HG02571 (cell line): ENCODE measurements around the gene SLC25A26.

Experiments used
- ATAC-seq: cut with Tn5 transposase; IDR thresholded peaks from one replicate; pipeline ENCODE4 v1.9.1; 2021; ENCODE audit warnings: mild to moderate bottlenecking, moderate library complexity; ENCODE audit not compliant: unreplicated experiment

Gene SLC25A26

DNA sequence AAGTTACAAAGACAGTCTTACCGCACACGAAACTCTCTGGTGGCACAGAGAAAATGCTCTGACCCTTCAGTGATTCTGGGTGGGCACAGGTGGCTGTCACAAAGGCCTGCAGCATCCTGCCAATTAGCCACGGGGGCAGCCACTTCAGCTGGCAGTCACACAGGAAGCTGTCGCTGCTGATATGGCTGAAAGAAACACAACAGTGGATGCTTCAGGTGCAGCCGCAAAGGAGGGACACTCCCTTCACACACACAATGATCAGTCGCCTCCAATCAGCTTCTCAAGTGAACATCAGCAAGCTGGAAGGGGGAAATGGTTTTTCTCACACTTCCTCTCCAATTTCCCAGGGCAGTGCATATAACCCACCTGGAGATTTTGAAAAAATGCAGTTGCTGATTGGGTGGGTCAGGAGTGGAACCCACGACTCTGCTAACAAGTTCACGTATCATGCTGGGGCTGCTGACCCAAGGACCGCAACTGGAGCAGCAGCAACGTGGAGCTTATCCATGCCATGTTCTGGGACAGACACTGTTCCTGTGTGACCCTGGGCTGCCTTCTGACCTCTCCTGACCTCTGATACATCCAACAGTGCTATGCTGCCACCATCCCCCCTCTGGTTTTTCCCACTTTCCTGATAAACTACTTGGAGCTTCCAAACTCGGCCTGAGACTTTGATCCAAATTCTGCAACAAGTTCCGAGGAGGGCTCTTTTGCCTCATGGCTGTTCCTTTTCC, 173.4 kb downstream of the SLC25A26 start:
- ATAC-seq, result peak; percentile 59

DNA sequence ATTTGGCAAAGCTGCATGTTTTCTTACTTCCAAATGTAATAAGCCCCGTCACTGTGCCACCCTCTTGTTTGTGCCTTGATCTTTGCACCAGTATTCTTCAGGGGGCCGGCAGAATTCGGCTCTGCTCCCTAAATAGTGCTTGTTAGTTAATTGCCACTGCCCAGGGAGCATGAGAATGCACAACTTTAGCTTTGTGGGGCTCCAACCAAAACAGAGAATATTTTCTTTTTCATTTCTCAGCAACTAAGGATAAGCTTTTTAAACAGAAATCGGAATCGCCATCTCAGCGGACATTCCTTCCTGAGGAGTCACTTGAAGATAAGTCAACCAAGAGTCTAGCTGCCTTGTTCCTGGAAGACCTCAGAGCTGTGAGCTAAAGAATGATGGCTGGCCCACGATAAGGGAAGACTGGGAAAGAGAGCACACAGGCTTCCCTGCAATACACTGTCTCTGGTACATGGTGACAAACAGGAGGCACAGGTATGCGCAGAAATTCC, 174.0 kb downstream of the SLC25A26 start:
- no peak for ATAC-seq

DNA sequence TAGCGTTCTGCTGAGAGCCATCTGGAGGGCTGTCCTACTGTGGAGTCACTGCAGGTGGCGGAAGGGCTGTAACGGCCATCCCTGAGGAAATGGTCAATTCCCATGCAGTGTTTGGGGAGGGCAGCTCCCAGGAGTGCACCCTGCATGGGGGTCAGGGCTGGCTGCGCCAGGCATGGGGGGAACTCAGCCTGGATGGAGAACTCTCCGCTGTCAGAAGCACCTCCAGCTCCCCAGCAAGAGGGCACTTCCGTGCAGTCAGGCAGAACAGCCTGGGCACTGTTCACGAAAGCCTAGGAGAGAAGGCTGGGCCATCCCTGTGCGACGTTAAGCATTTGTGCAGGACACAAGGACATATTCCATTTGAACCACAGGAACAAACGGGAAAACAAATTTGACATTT, 174.8 kb downstream of the SLC25A26 start:
- no peak for ATAC-seq

DNA sequence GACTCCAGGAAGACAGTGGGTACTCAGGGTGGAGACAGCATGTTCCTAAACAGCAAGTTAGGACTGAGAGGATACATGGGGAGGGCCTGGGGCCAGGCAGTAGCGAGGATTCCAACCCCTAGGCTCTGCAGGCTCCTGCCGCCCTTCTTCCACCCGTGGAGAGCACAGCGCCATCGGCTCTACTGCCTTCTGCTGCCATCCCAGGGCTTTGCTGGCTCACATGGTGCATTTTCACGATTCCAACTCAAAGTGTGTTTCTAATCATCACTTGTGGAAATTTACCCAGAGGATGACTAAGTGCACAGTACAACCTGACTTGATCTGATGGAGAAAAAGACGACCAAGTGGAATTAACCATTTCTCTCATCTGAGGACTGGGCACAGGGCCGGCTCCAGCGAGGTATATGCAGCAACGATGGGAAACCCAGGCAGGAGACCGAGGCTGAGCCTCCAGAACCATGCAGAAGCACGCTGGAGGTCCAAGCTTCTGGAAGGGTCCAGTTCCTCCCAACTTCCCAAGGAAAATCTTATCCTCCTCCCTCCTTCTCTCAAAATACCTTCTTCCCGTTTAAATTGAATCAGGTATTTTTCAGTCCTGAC, 175.5 kb downstream of the SLC25A26 start:
- no peak for ATAC-seq

DNA sequence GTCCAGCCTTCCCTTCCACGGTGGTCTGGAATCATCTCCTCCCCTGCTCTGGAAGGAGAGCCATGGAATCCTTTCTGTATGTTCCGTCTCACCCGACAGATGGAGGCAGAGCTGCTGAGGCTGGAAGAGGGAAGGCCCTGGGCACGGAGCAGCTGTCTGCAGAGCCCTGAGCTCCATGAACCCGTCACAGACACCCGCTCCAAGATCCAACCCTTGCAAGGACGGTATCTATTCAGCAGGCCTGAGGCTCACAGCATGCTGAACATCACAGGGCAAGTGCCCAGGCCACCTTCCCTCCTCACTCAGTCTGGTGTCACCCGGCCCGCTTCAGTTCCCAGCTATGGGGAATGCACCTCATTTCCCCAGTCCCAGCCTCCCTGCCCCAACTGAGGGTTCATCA, 176.1 kb downstream of the SLC25A26 start:
- no peak for ATAC-seq

DNA sequence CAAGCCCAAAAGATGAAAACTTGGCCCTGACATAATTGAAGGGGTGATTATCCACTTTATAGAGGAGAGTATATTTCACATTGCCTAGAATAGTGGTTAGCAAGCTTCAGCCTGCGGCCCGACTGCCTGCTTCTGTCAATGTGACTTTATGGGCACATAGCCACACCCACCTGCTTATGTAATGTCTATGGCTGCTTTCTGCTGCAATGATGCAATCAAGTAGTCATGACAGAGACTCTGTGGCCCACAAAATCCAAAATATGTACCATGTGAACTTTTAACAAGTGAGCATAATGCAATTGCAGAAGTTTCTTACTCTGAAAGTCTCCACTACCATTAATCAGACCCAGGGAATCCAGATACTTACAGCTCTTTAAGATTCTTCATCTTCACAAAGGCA, 176.9 kb downstream of the SLC25A26 start:
- no peak for ATAC-seq

DNA sequence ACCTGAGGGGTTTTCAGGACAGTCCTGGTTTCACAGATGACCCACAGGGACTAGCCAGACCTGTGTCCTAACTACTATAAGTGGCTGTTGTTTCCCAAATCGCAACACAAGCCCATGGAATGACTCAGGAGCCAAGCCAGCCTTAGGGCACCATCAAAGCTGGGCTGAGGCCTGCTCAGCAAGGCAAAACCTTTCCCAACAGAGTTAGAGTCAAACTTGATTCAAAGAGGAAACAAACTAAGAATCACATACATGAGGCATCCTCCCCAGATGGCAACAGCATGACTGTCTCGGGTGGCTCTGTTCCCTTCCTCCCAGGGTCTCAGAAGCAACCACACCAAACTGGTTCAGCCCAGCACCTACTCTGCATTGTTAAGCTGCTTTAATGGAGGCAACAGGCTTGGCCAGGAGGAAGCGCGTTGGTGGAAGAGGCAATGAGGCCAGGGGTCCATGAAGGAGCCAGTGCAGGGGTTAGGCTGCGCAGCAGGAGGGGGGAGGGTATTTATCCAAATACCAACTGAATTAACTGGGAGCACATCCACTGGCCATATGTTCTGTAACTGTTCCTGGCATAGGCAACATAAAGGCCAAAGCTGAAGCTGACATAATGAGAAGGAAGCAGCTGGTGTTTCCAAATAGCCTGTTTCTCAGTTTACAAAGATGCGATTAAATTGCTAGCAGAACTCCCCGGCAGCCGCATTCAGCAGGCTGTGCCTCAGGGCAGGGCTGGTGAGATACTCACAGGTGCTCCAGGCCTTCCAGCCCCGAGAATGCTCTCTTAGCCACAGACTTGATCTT, 177.6 kb downstream of the SLC25A26 start:
- no peak for ATAC-seq

DNA sequence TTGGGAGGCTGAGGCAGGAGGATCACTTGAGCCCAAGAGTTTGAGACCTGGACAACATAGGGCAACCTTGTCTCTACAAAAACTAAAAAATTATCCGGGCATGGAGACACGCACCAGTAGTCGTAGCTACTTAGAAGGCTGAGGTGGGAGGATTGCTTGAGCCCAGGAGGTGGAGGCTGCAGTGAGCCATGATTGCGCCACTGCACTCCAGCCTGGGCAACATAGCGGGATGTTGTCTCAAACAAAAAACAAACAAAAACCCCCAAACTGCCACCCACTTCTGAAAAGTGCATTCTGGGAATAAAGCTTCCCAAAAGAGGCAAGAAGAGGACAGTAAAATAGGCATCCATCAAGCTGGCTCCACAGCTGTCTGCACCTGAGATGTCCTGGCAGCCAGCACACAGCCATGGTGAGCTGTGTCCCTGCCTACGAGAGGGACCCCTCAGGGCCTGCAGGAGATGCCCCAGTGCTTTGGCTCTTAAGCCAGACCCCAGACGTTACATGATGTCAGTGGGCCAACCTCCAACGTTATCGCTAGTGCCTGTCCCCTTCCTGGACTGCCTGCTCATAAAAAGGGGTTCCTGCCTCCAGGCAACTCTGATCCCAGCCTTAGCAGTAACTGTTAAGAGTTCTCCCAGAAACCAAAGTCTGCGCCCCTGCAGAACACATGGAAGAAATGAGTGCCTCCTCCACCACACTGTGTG, 178.9 kb downstream of the SLC25A26 start:
- ATAC-seq, result no peak

DNA sequence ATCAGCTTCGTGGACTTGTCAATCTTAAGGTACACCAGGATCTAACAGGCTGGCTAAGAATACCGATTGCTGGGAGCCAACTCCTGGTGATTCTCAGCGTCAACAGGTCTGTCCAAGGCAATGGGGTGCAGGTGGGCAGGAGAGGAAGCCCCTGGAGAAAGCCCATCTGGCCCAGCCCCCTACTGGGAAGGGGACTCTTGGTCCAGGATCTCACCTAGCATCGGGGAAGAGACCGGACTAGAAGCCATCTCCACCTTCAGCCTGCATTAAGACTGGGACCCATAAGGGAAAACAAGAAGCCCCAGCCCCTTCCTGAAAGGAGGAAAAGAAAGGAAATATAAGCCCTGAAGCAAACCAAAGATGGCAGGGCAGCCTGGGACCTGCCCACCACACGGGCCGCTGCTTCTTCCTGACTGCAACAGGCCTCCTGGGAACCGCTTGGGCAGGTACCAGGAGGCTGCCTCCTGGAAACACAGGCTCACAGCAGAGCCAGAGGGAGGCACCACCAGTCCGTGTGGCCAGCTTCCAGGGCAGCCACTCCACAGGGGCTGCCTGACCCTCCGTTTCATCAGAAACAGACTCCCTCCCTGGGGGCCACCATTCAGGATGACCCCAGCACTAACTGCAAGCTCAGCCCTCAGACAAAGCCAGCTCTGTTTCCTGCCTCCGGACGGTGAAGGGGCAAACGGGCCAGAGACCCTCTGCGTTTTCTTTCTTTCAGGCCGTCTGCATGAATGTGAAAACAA, 179.8 kb downstream of the SLC25A26 start:
- ATAC-seq, result no peak

DNA sequence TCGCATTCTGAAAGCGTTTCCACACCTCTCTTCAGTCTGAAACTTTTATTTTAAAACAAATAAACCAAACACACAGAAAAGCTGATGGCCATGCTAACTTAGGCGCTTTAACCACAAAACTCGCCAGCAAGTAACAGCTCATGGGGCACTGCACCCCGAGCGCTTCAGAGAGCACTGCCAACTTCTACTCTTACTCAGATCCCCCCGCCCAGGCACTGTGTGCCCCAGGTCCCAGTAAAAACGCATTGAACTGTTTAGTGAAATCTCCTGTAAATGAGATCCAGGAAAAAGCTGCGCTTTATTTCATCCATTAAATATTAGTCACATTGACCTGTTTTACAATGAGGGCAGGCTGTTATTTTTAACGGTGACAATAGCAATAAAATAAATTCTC, 180.4 kb downstream of the SLC25A26 start:
- ATAC-seq, result no peak

DNA sequence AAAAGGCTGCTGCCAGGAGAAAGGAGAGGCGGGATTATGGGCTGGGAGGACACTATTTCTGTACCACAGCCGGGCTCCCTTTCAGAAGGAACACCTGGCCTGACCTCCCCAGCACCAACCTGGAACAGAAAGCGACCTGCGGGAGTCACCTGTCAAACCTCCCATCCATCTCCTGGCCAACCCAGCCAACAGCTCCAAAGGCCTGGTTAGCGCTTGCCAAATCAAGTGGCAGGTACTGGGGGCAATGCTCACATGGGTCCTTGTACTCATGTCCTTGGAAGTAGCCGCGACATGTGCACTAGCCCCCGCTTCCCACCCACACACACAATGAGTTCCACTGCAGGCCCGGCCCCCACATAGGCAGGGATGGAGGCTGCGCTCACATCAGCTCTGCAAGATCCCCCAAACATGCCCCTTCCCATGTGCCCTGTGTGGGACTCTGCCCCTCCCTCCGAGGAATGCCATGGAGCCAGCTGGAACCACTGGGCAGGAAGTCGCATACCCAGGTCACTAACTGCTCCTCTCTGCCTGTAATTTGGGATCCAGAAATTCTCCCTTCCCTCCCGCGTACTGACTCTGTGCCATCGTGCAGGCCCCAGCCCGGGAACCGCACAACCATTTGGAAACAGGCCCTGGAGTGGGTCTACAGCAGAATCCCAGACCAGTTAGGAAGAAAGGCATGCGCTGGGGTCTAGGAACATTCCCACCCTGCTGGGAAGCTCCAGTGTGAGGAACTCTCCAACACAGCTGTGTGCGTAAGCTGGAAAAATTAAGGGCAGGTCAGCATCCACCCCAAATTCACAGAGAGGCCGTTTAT, 181.1 kb downstream of the SLC25A26 start:
- ATAC-seq, result no peak

DNA sequence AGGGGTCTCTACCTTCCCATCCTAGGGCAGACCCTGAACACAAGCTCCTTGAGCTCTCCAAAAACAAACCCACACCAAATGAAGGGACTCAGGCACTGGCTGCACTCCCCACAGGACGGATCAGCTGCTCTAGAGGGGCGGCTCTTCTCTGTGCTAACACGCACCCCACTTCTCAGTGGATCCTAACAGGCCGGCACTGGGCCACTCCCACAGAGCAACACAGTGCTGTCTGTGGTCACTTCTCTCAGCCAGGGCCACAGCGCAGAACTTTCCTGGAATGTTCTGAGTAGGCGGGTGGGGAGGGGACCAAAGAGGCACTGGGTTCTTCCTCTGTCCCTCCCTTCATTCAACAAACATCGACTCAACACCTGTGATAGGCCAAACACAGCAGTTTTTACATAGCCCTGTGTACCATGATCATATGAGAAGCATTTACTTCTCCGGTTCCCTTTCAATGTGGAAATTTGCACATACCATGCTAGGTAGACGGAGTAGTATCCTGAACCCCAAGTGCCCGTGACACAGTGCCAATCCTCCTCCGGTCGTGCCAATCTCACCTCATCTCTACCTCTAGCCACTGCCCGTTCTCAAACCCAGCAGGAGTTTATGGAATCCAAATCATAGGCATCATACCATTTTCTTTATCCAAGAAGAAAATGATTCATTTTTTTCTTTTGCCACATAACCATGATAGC, 181.9 kb downstream of the SLC25A26 start:
- ATAC-seq, result no peak

DNA sequence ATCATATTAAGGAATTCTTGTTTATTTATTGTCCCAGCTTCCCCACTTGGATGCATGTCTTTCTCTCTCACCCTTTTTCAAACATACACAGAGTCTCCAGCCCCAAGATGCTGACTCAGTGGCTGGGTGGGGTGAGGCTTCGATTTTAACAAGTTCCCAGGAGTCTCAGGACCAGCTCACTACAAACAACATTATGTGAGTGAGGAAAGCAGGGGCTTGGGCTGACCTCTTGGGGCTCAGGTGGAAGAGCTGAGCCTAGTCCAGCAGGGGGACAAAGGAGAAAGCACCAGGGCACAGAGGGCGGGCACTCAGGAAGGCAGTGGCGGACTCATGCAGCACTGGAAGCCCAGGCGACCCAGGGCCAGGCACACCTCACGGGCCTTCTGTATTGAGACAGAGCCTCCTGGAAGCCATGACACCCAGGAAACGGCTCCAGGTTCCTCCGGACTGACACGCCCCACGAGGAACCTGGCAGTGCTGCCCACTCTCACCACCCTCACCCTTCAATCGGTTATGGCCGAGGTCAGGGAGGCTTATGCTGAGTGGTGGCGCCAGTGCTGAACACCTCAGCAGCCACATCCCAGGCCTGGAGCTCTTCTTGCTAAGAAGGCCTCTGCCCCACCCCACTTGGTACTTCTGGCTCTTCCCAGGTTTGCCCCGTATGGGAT, 182.7 kb downstream of the SLC25A26 start:
- ATAC-seq, result no peak

DNA sequence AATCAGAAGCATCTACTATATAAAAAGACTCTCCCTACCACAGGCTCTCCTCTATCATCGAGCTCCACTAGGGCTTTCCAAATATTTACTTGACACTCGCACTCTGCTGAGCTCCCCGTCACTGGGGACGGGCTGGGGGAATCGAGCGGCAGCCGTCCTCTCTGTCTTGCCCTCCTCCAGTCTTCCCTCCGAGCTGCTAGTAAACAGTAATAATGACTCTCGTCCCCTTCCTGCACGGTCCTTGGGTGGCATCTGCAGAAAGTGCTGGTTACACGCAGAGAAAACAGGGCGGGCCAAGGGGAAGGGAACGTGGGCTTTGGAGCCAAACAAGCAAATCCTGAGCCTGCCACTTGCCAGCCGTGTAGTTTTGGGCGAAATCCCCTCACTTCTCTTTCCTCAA, 183.4 kb downstream of the SLC25A26 start:
- ATAC-seq, result no peak

DNA sequence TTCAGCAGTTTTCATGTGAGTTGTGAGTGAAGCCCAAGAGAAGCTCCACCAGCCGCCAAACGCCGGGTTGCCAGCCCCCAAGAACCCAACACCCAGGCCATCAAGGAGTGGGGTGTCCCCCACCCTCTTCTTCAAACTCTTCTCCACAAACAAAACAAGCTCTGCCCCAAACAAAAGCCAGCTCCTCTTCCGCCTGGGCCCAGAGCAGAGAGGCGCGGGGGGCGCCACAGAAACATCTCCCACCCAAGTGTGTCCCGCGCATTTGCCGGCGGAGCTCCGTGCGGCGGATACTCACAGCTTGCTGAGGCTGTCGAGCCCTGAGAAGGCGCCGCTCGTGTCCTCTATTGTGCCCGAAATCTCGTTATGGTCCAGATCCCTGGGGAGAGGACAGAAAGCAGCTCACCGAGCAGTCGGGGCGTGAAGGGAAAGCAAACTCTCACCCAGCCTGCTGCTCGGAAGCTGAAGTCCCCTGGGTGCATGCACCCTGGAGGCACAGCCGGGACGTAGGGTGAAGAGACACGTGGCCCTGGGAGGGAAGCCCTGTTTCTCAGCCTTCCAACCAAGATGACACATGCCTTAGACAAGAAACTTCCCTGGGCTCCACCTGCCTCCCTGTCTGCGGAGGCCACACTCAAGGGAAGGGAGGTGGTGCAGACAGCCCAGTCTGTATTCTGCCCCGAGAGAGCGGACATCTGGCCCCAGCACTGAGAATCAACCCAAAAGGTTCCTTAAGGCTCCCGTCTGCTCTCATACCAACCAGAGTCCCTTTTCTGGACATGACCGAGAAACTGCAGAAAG, 184.3 kb downstream of the SLC25A26 start:
- ATAC-seq, result no peak

DNA sequence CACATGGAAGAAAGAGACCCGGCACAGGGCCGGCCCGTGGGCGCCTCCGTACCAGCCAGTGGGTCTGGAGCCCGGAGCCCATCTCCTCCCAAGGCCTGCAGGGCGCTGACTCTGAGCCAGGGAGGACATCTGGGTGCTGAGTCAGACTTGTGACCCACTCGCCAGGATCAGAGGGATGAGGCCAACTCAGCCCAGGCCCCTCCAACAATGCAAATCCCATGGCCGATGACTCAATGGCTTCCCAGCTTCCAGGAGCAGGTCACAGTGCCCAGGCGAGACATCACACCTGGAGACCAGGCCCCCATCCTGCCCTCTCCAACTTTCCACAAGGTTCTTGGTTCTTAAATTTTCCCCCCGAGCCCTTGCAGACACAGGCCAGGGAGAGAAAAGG, 184.9 kb downstream of the SLC25A26 start:
- ATAC-seq, result no peak

DNA sequence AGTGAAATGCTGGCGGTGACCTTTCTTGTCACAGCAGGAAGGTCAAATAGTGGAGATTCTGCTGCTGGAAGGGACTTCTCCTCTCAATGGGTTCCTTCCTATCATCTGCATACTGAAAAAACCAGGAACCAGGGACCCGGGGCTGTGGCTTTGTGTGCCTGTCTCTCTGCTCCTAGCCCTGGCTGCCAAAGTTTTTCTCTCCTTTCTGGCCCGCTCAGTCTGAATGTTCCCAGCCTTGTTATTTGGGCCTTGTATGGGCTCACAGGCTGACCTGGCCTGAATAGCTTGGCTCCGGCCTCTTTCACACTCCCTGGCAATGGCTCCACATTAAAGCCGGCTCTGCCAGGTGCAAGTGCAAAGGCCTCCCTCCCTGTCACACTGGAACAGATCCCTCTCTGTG, 185.4 kb downstream of the SLC25A26 start:
- ATAC-seq, result no peak
